Fibroblast of mammary gland (primary cell): ENCODE results near the gene DENND6A.
A peak's percentile ranks its signal among the peaks of the same experiment; 100 is the strongest.
"Not testable (repeated sequence)": the region's sequence is repeated elsewhere in the genome, so short reads cannot be mapped to it uniquely, and the experiment has no call there.

ENCODE experiments used
- DNase-seq: peaks from one replicate; pipeline ENCODE4 v3.0.0-alpha.2; 2010; ENCODE audit warnings: low read depth
- H3K4me3 ChIP-seq: 2 replicates; pipeline ENCODE4 v1.5.1; 2011; ENCODE audit warnings: low read depth, mild to moderate bottlenecking, low read length, moderate library complexity; ENCODE audit not compliant: control insufficient read depth
- CTCF ChIP-seq: conservative IDR thresholded peaks from 2 replicates; pipeline ENCODE4 v1.5.1; 2011; ENCODE audit warnings: low read depth, low read length, inconsistent platforms; ENCODE audit not compliant: control insufficient read depth, insufficient read depth

The DENND6A gene

GRCh38 chr3:57717205-57717868 lies 24.5 kb upstream of the DENND6A start:
- DNase-seq = no peak
- no peak for TF ChIP-seq CTCF
- H3K4me3 ChIP-seq = no peak overlapping the region

- H3K4me3 ChIP-seq = no peak overlapping the region
- DNase-seq = no peak
- TF ChIP-seq CTCF = no peak
These were observed 22.8 kb upstream of the DENND6A start for GRCh38 chr3:57715686-57716085.

- DNase-seq = no peak
- H3K4me3 ChIP-seq = no peak overlapping the region
- no peak for TF ChIP-seq CTCF
These were observed 16.7 kb upstream of the DENND6A start for GRCh38 chr3:57709559-57709958.

GRCh38 chr3:57709031-57709430 lies 16.2 kb upstream of the DENND6A start:
- no peak overlapping the region for H3K4me3 ChIP-seq
- no peak for DNase-seq
- no peak for TF ChIP-seq CTCF

- TF ChIP-seq CTCF = no peak
- H3K4me3 ChIP-seq = no peak overlapping the region
- peak; percentile 96 for DNase-seq
These were observed 13.6 kb upstream of the DENND6A start for GRCh38 chr3:57706462-57706861.

GRCh38 chr3:57705351-57705750 lies 12.5 kb upstream of the DENND6A start:
- not testable (repeated sequence) for H3K4me3 ChIP-seq, DNase-seq

- H3K4me3 ChIP-seq = no peak overlapping the region
- no peak for TF ChIP-seq CTCF
- no peak for DNase-seq
These were observed 8.9 kb upstream of the DENND6A start for GRCh38 chr3:57701781-57702180.
